Breast epithelium (tissue), 4 donors: ENCODE measurements around the gene HAPLN2. TPM values are rescaled to one million over a fixed set of nuclear protein-coding genes. Genes with fewer than 3 reads are reported as not detected.

Source experiments
- DNase-seq, 2 donors: peaks; one replicate each; pipeline ENCODE4 v3.0.0-alpha.2; 2019; ENCODE audit warnings: low spot score in 2 of 2
- H3K27ac ChIP-seq, 2 donors: fragments of 200-600 bp; sonication (generic) in 1 of 2; one replicate each; pipeline ENCODE4 v1.5.1; 2016 to 2019; ENCODE audit warnings: mild to moderate bottlenecking in 1 of 2
- H3K27me3 ChIP-seq, 2 donors: fragments of 200-600 bp; sonication (generic) in 1 of 2; one replicate each; pipeline versions ENCODE4 v1.5.1 to v1.6.0; 2017 to 2019; ENCODE audit warnings: control low read depth in 1 of 2, mild to moderate bottlenecking in 1 of 2
- H3K36me3 ChIP-seq: fragments of 200-600 bp; one replicate; pipeline ENCODE4 v1.5.1; 2019
- H3K4me1 ChIP-seq, 2 donors: fragments of 200-600 bp; sonication (generic); one replicate each; pipeline ENCODE4 v1.5.1; 2016 to 2019; ENCODE audit warnings: control low read depth in 1 of 2
- H3K4me3 ChIP-seq, 3 donors: fragments of 200-600 bp; sonication (generic); 1 replicate in 2 of 3; 2 replicates in 1 of 3; pipeline ENCODE4 v1.5.1; 2016 to 2019; ENCODE audit warnings: mild to moderate bottlenecking in 3 of 3, moderate library complexity in 2 of 3
- H3K9me3 ChIP-seq, 2 donors: fragments of 200-600 bp; sonication (generic) in 1 of 2; one replicate each; pipeline ENCODE4 v1.5.1; 2016 to 2019; ENCODE audit warnings: control low read depth in 1 of 2
- CTCF ChIP-seq, 3 donors: fragments of 450-650 bp; IDR thresholded peaks; one replicate each; pipeline ENCODE4 v1.5.1; 2016 to 2017; ENCODE audit warnings: antibody characterized with exemption in 3 of 3, mild to moderate bottlenecking in 3 of 3, moderate library complexity in 3 of 3
- POLR2A ChIP-seq: fragments of 450-650 bp; IDR thresholded peaks from one replicate; pipeline ENCODE4 v1.6.1; 2016; ENCODE audit warnings: antibody characterized with exemption, mild to moderate bottlenecking, moderate library complexity
- POLR2AphosphoS5 ChIP-seq, 3 donors: sonication (generic); formaldehyde crosslinking; IDR thresholded peaks; one replicate each; pipeline ENCODE4 v1.6.1; 2017; ENCODE audit warnings: antibody characterized with exemption in 3 of 3
- intact Hi-C: fragments of 100-400 bp; cut with DNase I; formaldehyde crosslinking; loops from one replicate; pipeline ENCODE4 v1.15.1; 2023; ENCODE audit warnings: low total_unique reads
- total RNA-seq, 3 donors: library from RNA; depleted of rRNA; stranded (reverse); fragments of >200 nt; gene quantifications; one replicate each; pipeline ENCODE4 v1.1.0, GENCODE V29; 2016

The HAPLN2 gene
- total RNA-seq, 3 donors from 2014 or later = not detected

GRCh38 chr1:156667610-156667967 lies 48.4 kb downstream of the HAPLN2 start:
- no peak for TF ChIP-seq CTCF (IDR thresholded peaks at IDR 0.05)
- TF ChIP-seq POLR2AphosphoS5 (IDR thresholded peaks at IDR 0.05) = no peak
- TF ChIP-seq POLR2A = no peak
- Histone ChIP-seq H3K4me1 (peaks cover 20 to 24% of the 10 kb centered on the region in 2 donors), H3K4me3 (peak overlapping the region in 1 of 3 donors; percentile 15), H3K9me3 (no peaks in the 10 kb centered on the region), H3K36me3 (no peaks in the 10 kb centered on the region), H3K27ac (peak overlapping the region; percentile 86 to 96), H3K27me3 (no peaks in the 10 kb centered on the region)
- no peak for DNase-seq
- intact Hi-C loops = loop anchor here (10.0 kb wide), 1 partner anchor 173 kb away; no protein-coding TSS in a partner anchor

- intact Hi-C loops = loop anchor here (10.0 kb wide), 1 partner anchor 173 kb away; no protein-coding TSS in a partner anchor
Measured at GRCh38 chr1:156667968-156668709, 48.9 kb downstream of the HAPLN2 start.

GRCh38 chr1:156668801-156669637 lies 49.8 kb downstream of the HAPLN2 start:
- no peak for DNase-seq
- Histone ChIP-seq H3K27ac (peak overlapping the region; percentile 86 to 96), H3K27me3 (no peaks in the 10 kb centered on the region), H3K36me3 (no peaks in the 10 kb centered on the region), H3K9me3 (no peaks in the 10 kb centered on the region), H3K4me1 (peaks cover 18 to 20% of the 10 kb centered on the region in 2 donors), H3K4me3 (no peak overlapping the region)
- TF ChIP-seq CTCF (IDR thresholded peaks at IDR 0.05) (no peak), POLR2A (no peak), POLR2AphosphoS5 (IDR thresholded peaks at IDR 0.05) (no peak)
- intact Hi-C loops = loop anchor here (10.0 kb wide), 1 partner anchor 174 kb away; no protein-coding TSS in a partner anchor

More at GRCh38 chr1:156667968-156668709, 48.9 kb downstream of the HAPLN2 start:
- H3K27ac ChIP-seq = peak overlapping the region; percentile 86 to 96
- no peaks in the 10 kb centered on the region for H3K36me3 ChIP-seq
- no peaks in the 10 kb centered on the region for H3K9me3 ChIP-seq
- peak overlapping the region in 1 of 3 donors; percentile 15 for H3K4me3 ChIP-seq
- no peak for DNase-seq
- peaks cover 17 to 19% of the 10 kb centered on the region in 2 donors for H3K4me1 ChIP-seq
- no peaks in the 10 kb centered on the region for H3K27me3 ChIP-seq
- TF ChIP-seq CTCF (IDR thresholded peaks at IDR 0.05) (no peak), POLR2AphosphoS5 (IDR thresholded peaks at IDR 0.05) (no peak), POLR2A (no peak)

- intact Hi-C loops = loop anchor here (10.0 kb wide), 1 partner anchor 175 kb away; no protein-coding TSS in a partner anchor
- Histone ChIP-seq H3K9me3 (no peaks in the 10 kb centered on the region), H3K4me3 (no peak overlapping the region), H3K27ac (peak overlapping the region; percentile 86 to 96), H3K4me1 (peaks cover 22 to 24% of the 10 kb centered on the region in 2 donors), H3K27me3 (no peaks in the 10 kb centered on the region), H3K36me3 (no peaks in the 10 kb centered on the region)
- TF ChIP-seq POLR2AphosphoS5 (IDR thresholded peaks at IDR 0.05) = no peak
- TF ChIP-seq POLR2A = no peak
- no peak for TF ChIP-seq CTCF (IDR thresholded peaks at IDR 0.05)
- DNase-seq = no peak
Measured at GRCh38 chr1:156669794-156670193, 50.6 kb downstream of the HAPLN2 start.
